Suprapubic skin (tissue), 2 donors: ENCODE results near the gene NR2E3.

Source experiments
- EP300 ChIP-seq: sonication (generic); formaldehyde crosslinking; IDR thresholded peaks from one replicate; pipeline ENCODE4 v1.6.1; 2017; ENCODE audit warnings: antibody characterized with exemption
- POLR2A ChIP-seq, 2 donors: fragments of 450-650 bp; IDR thresholded peaks; one replicate each; pipeline ENCODE4 v1.6.1; 2017; ENCODE audit warnings: antibody characterized with exemption in 2 of 2, mild to moderate bottlenecking in 2 of 2, moderate library complexity in 2 of 2

GRCh38 chr15:71768184-71768583 is 42.2 kb upstream of the NR2E3 start:
- TF ChIP-seq EP300 (no peak), POLR2A (IDR thresholded peaks at IDR 0.05) (no peak)
